ENCODE results near the gene ARID2. TPM values are rescaled to one million over a fixed set of nuclear protein-coding genes. Genes with fewer than 3 reads are reported as not detected.

Gene ARID2
- total RNA-seq, 4 donors from 2014 or later = 30.3 to 35.8 (median 32.8) TPM

GRCh38 chr12:45833401-45833800 is 103.9 kb downstream of the ARID2 start:
- Histone ChIP-seq H3K9me3 (peaks cover 0 to 7% (median 0%) of the 10 kb centered on the region in 4 donors), H3K27ac (no peak overlapping the region), H3K4me1 (no peaks in the 10 kb centered on the region), H3K36me3 (peaks cover 0 to 57% (median 0%) of the 10 kb centered on the region in 3 donors), H3K27me3 (no peaks in the 10 kb centered on the region), H3K4me3 (no peak overlapping the region)
- TF ChIP-seq POLR2A (IDR thresholded peaks at IDR 0.05) (no peak), CTCF (IDR thresholded peaks at IDR 0.05) (no peak), EP300 (IDR thresholded peaks at IDR 0.05) (no peak)
- no peak for DNase-seq (ENCODE audit: low spot score in 2 of 2)

DNA sequence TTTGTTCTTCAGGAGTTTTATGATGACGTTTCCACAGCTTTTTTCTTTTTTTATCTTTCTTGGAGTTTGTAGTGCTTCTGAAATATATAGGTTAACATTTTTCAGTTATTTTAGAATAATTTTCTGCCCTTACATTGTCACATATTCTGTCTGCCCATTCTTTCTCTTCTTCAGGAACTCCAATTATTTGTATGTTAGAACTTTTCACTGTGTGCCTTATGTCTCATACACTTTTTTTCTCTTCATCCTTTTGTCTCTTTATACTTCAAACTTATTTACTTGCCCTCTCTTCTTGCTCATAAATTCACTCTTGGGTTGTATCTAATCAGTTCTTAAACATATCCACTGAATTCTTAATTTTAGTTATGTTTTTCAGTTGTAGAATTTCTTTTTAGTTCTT is 105.3 kb downstream of the ARID2 start:
- H3K27me3 ChIP-seq = no peaks in the 10 kb centered on the region
- TF ChIP-seq EP300 (IDR thresholded peaks at IDR 0.05) (no peak), CTCF (IDR thresholded peaks at IDR 0.05) (no peak), POLR2A (IDR thresholded peaks at IDR 0.05) (no peak)

GRCh38 chr12:45839917-45840316 is 110.4 kb downstream of the ARID2 start:
- TF ChIP-seq CTCF (IDR thresholded peaks at IDR 0.05) (no peak), EP300 (IDR thresholded peaks at IDR 0.05) (no peak), POLR2A (IDR thresholded peaks at IDR 0.05) (no peak)
- Histone ChIP-seq H3K4me3 (no peak overlapping the region), H3K27me3 (no peaks in the 10 kb centered on the region), H3K4me1 (no peaks in the 10 kb centered on the region), H3K27ac (no peak overlapping the region), H3K9me3 (peaks cover 0 to under 1% (median 0%) of the 10 kb centered on the region in 4 donors), H3K36me3 (peaks cover 0 to 66% (median 0%) of the 10 kb centered on the region in 3 donors)
- WGBS, 2 donors = 92 to 97% methylated on average over 1 of the region's 1 CpG
- no peak for DNase-seq (ENCODE audit: low spot score in 2 of 2)

More for the DNA sequence above, 105.3 kb downstream of the ARID2 start:
- no peak overlapping the region for H3K27ac ChIP-seq
- DNase-seq (ENCODE audit: low spot score in 2 of 2) = no peak
- H3K4me3 ChIP-seq = no peak overlapping the region
- peaks cover 0 to 7% (median 0%) of the 10 kb centered on the region in 4 donors for H3K9me3 ChIP-seq
- 91 to 95% methylated on average over 1 of the region's 1 CpG for WGBS, 2 donors
- no peaks in the 10 kb centered on the region for H3K4me1 ChIP-seq
- peaks cover 0 to 68% (median 0%) of the 10 kb centered on the region in 3 donors for H3K36me3 ChIP-seq

- TF ChIP-seq EP300 (IDR thresholded peaks at IDR 0.05) (no peak), CTCF (IDR thresholded peaks at IDR 0.05) (no peak), POLR2A (IDR thresholded peaks at IDR 0.05) (no peak)
- H3K27ac ChIP-seq = no peak overlapping the region
- no peak overlapping the region for H3K4me3 ChIP-seq
- no peak for DNase-seq (ENCODE audit: low spot score in 2 of 2)
- WGBS, 2 donors = 79 to 87% methylated on average over 3 of the region's 3 CpGs
- H3K36me3 ChIP-seq = peaks cover 0 to 66% (median 24%) of the 10 kb centered on the region in 3 donors
- H3K4me1 ChIP-seq = no peaks in the 10 kb centered on the region
- H3K27me3 ChIP-seq = no peaks in the 10 kb centered on the region
- H3K9me3 ChIP-seq = no peaks in the 10 kb centered on the region
Measured at GRCh38 chr12:45849289-45849688, 119.8 kb downstream of the ARID2 start.

DNA sequence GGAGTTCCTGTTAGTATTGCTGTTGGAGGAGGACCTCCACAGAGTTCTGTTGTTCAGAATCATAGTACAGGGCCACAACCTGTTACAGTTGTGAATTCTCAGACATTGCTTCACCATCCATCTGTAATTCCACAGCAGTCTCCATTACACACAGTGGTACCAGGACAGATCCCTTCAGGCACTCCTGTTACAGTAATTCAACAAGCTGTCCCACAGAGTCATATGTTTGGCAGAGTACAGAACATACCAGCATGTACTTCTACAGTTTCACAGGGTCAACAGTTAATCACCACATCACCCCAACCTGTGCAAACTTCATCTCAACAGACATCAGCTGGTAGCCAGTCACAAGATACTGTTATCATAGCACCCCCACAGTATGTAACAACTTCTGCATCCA is 120.8 kb downstream of the ARID2 start:
- Histone ChIP-seq H3K9me3 (no peaks in the 10 kb centered on the region), H3K4me3 (no peak overlapping the region), H3K4me1 (no peaks in the 10 kb centered on the region), H3K36me3 (peaks cover 0 to 59% (median 24%) of the 10 kb centered on the region in 3 donors), H3K27me3 (no peaks in the 10 kb centered on the region), H3K27ac (no peak overlapping the region)
- TF ChIP-seq POLR2A (IDR thresholded peaks at IDR 0.05) (no peak), CTCF (IDR thresholded peaks at IDR 0.05) (no peak), EP300 (IDR thresholded peaks at IDR 0.05) (no peak)
- DNase-seq (ENCODE audit: low spot score in 2 of 2) = no peak
